Measurements from ENCODE around the gene SLC46A3.
A peak's percentile ranks its signal among the peaks of the same experiment; 100 is the strongest.
"Not testable (repeated sequence)": the region's sequence is repeated elsewhere in the genome, so short reads cannot be mapped to it uniquely, and the experiment has no call there.

SLC46A3 gene, protein sequence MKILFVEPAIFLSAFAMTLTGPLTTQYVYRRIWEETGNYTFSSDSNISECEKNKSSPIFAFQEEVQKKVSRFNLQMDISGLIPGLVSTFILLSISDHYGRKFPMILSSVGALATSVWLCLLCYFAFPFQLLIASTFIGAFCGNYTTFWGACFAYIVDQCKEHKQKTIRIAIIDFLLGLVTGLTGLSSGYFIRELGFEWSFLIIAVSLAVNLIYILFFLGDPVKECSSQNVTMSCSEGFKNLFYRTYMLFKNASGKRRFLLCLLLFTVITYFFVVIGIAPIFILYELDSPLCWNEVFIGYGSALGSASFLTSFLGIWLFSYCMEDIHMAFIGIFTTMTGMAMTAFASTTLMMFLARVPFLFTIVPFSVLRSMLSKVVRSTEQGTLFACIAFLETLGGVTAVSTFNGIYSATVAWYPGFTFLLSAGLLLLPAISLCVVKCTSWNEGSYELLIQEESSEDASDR

DNA sequence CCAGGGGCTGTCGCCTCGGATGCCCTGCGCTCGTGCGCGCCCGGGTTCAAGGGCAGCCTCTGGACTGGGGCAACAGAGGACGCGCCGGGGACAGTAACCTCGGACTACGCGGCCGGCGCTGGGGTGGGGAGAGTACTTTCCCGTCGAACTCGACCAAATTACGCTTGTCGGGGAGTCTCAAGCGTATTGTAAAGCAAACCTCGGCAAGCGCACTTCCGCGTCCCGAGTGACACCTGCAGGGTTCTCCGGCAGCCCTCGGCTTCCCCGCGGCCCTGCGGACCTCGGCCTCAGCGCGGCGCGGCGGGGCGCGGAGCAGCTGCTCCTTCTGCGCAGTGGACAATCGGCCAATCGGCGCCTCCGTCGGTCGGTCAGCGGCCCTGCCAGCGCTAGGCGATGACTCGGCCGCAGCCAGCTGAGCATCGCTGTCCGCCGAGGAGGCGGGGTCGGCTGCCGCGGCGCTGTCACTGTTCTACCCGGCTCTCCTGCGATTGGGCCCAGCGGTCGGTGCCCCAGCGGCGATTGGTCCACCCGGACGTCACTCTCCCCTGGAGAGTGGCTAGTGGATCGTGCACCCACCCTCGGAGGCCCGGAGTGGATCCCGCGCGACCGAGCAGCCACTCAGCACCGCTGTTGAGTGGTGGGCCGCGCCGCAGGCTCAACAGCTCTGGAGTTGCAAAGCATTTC, at the start of gene SLC46A3:
Gene SLC46A3, minus strand, starts transcription at position 428 of the 684 bp plus-strand sequence. CDS start 972 bp downstream, outside the sequence.
- peak; percentile 98 for DNase-seq

DNA sequence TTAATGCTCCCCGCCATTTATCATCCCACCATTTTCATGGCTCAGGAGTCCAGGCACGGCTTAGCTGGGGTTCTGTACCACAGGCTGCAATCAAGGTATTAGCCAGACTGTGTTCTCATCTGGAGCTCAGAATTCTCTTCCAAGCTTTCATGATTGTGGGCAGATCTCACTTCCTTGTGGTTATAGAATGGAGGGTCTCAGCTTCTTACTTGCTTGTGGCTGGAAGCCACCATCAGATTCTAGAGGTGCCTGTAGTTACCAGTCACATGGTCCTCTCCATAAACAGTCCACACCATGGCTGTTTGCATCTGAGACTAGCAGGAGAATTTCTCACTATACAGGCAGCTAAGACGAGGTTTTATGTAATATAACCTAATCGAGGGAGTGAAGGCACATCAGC, 45.1 kb upstream of the SLC46A3 start:
- no peak for DNase-seq

DNA sequence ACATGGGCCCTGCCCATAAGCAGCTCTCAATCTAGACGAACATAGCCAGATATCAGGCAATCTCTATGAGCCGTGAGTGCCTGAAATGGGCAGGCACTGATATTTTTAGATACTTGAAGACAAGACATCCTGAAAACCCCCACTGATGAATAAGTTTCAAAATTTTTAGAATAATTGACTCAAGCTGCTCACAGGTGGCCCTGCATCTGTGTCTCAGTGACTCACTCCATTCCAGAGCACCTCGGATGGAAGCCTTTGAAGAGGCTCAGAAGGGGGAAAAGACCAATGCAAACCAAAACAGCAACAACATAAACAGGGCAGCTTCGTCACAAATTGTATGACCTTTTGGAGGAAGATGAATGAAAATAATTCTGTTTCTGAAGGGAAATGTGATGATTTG, 42.8 kb upstream of the SLC46A3 start:
- no peak for DNase-seq

DNA sequence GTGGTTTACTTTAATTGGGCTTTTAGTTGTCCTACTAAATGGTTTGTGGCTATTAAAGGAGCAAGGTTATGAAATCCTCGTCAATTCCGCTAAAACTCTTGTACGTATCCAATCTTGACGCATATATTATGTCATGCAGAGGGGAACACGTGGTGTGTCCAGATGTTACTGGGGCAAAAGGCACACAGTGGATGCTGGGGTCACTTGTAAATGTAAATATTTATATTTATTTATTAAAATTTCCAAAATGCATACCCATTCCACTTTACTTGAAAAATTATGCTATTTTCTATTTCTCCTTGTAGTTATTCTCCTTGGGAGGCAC, 36.7 kb upstream of the SLC46A3 start:
- no peak for DNase-seq

DNA sequence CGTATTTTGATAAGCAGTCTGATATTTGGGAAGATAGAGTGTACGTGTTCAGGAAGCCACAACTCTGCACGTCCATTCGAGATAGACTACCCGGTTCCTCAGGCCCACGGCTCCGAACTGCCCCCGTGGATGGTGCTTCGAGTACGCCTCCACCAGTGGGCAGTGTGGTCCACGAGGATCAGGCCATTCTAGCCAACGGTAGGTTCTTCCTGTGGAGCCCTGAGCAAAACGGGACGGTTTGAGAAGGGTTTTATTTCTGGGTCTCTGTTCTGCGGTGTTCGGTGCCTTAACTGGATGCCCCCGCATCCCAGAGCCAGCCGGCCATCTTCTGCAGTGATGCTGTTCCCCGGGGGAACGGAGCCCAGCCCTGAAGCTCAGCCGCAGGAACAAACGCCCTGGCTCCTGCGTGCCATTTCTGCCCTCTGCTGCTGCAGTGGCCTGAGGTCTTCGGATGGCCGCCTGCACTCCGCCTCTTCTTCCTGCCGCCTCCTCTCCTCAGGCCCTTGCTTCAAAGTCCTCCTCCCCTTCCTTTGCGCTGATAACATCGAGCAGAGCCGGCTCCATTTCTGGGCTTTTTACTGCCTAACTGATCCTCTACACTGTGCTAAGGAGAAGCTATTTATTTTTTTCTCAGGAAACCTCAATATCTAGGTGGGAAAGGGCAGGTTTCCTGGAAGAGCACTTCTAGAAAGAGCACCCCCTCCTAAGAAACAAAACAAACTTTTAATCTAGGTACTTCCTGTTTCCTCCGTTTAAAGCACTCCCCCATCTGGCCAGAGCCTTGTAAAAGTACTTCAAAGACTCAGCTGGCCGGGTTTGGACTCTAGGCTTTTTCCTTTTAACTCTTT, 36.2 kb upstream of the SLC46A3 start:
- peak; percentile 2 for DNase-seq

DNA sequence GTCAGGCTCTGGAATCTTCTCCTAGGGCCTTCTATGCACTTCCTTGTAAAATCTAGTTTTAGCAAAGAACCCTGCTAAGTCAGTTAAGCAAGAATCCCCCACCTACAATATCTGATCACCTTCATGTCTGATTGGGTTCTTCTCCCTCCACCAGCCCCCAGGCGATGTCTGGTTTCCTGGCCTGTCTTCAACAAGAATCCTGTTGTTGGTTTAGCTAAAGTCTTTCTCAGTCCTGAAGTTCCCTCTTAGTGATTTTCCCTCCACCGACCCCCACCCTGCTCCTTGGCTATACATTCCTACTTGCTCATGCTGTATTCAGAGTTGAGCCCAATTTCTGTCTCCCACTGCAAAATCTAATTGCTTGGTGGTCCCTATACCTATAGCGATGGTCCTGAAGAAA, 35.2 kb upstream of the SLC46A3 start:
- no peak for DNase-seq

DNA sequence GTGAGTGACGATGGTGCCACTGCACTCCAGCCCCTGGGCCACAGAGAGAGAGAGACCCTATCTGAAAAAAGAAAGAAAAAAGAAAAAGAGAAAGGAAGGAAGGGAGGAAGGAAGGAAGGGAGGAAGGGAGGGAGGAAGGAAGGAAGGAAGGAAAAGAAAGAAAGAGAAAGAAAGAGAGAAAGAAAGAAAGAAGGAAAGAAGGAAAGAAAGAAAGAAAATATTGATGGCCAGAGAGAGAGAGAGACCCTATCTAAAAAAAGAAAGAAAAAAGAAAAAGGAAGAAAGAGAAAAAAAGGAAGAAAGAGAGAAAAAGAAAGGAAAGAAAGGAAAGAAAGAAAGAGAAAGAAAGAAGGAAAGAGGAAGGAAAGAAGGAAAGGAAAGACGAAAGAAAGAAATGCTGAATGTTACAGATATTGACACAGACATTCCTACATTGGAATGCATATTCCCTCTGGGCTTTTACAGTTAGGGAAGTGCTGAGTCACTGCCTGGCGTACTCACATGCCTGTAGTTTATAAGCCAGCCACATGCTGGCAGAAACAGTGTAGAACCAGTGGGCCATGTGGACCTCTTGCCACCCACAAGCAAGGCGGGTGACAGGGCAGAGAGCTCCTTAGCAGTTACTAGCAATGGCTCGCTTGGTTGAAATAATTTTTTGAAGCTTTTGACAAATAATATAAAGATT, 34.6 kb upstream of the SLC46A3 start:
- no peak for DNase-seq

DNA sequence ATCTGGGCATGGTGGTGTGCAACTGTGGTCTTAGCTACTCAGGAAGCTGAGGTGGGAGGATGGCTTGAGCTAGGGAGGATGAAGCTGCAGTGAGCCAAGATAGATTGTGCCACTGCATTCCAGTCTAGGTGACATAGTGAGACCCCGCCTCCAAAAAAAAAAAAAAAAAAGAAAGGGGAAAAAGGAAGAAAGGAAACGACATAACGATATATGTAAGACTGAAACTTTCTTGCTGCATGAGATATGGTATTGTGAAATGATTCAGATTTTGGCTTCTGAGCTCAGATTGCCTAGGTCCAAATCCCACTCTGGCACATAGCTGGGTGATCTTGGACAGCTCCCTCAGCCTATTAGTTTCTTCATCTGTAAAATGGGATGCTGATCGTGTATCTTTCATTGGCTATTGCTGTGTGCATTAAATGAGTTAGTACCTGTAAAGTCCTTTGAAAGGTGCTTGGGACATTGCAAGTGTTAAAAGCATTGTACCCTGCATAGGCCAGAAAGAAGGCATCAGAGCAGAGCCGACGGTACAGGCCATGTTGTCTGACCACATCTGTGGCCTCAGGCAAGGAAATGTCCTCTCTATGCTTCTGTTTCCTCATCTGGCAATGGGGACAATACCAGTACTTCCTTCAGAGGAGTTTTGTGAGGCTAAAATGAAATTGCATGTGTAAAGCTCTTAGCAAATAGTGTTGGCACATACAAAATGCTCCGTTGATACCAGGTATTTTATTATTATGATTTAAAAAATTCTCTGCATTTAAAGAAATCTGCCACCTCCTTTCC, 32.6 kb upstream of the SLC46A3 start:
- no peak for DNase-seq

DNA sequence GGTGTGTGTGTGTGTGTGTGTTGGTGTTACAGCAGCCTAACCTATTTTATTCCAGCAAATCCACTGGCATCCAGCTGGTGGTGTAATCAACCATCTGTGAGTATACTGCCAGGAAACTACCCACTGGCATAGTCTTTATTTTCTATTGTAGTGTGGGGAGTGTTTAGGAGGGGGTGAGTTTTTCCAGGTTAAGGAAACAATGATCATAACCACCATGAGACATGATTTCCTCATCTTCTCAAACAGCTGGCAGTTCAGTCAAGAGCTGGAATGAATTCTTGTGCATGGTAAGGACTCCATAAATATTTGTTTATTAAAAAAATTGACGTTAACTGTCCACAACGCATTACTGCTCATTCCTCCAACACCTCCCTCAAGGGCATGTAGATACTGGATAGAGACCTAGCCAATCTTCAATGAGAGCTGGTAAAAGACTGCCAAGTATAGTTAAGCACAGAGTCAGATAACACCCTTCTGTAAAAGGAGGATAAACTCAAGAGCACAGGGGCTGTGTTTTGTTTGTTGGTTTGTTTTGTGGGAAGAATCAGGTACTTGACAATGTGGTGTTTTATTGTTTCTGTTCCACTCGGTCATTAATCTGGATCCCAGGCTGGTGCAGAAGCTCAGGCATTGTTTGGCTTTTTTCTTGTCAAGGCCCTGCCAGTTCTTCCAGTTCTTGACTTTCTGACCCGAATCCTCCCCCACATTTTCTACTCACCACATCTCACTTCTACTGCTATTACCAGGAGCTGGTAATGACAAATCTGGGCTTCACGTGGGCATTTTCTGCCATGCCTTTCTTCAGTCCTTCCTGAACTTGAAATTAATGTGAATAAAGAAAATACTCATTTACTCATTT, 31.6 kb upstream of the SLC46A3 start:
- no peak for DNase-seq

DNA sequence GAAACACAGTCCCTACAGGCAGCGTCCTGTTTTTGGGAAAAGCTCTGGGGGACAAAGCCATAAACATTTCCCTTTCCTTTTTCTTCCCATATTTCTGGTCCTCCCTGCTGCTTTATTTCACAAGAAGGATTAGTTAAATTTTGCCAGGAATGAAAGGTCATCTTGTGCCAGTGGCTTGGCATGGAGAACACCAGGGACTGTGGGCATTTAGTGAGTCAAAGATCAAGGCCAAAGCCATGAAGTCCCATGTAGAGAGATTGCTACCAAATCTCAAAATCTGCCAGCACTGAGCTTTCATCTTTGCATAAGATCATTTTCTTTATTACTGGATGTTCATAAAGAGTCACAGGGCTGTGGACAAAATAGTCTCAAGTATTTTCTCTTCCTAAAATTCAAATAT, 29.1 kb upstream of the SLC46A3 start:
- DNase-seq: no peak

DNA sequence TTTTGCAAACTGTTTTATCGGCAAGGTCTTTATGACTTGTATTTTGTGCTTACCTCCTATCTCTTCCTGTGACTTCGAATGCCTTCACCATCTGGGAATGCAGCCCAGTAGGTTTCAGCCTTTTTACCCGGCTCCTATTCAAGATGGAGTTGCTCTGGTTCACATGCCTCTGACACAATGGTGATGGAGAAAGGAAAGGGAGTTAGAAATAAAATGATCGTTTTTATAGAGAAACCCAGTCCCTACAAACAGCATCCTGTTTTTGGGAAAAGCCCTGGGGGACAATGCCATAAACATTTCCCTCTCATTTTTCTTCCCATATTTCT, 27.5 kb upstream of the SLC46A3 start:
- no peak for DNase-seq

DNA sequence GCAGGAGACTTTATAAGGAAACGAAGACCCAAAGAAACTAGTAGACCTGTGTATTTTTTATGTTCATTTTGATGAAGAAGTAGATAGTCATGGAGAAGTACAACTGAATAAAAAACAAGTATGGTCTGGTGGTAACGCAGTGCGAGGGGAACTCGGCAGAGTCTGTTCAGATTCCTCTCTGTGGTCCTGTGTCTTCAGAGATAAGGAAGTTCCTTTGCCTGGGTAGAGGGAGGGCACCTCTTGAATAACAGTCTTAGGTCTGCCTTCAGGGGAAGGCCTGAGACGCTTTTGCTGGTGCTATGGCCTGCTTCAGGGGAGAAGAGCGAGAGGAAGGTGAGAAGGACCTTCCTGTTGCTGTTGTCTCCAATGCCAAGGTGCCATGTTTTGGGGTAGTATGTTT, 25.9 kb upstream of the SLC46A3 start:
- no peak for DNase-seq

DNA sequence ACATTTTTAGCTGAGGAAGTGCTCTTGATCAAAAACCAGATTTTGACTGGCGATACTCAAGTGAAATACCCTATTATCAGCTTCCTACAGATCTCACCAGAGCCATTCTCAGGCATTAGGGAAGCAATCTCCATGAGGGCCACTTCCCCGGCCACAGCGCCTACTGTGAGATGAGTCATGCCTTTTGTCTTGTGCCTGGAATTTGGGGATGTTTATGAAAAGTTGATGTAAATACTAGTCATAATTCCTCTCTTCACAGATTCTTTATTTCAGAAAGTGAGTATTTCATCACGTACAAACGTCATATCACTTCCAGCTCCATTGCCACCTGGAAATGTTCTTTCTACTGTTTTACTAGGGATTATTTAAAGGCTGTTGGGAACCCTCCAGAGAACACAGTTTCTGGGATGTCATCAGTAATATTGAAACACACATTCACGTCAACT, 25.3 kb upstream of the SLC46A3 start:
- no peak for DNase-seq

DNA sequence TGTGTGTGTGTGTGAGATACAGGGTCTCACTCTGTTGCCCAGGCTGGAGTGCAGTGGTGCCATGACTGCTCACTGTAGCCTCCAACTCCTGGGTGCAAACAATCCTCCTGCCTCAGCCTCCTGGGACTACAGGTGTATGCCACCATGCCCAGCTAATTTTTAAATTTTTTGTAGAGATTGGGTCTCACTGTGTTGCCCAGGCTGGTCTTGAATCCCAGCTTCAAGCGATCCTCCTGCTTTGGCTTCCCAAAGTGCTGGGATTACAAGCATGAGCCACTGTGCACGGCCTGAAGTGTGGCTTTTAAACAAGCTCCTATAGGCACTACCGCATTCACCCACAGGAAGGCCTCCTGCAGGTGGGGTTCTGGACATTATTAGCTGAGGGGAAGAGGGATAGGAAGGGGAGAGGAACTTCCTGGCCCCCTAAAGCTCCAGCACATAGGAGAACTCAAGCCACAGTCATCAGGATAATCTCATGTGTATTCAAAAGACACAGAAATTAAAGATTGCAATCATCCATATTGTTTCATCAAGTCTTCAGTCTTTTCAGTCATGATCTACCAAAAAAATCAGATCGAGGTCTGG, 24.8 kb upstream of the SLC46A3 start:
- no peak for DNase-seq

DNA sequence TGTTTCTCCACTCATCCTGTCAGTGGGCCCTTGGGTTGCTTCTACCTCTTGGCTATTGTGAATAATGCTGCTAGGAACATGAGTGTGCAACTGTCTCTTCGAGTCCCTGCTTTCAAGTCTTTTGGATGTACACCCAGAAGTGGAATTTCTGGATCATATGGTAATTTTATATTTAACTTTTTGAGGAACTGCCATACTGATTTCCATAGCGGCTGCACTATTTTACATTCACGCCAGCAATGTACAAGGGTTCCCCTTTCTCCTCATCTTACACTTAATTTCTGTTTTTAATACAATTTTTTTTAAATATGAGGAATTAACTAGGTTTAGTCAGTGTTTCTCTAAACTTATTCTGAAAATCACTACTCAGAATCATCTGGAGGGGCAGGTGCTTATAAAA, 24.2 kb upstream of the SLC46A3 start:
- DNase-seq: no peak

DNA sequence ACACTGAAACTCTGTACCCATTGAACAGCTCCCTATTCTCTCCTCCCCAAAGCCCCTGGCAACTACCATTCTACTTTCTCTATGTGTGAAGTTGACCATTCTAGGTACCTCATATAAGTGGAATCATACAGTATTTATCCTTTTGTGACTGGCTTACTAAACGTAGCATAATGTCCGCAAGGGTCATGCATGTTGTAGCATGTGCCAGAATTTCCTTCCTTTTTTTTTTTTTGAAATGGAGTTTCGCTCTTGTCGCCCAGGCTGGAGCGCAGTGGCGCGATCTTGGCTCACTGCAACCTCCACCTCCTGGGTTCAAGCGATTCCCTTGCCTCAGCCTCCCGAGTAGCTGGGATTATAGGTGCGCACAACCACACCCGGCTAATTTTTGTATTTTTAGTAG, 23.7 kb upstream of the SLC46A3 start:
- not testable (repeated sequence) for DNase-seq

DNA sequence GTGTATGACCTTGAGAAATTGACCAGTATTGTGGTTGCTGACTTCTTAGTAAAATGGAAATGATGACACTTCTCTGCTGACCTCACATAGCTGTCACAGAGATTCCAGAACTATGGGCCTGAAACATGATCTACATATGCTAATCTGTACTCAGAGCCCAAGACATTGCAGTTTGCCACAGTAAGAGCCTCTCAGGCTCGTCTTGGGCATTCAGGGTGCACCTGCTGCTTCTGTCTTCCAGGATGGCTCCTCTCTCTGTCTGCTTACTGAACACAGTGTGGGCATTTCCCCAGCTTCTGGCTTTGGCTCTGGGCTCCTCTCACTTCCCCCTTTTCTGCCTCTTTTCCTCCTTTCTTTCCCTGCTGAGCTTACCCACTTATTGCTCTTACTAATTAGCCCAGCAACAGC, 22.3 kb upstream of the SLC46A3 start:
- DNase-seq: no peak

DNA sequence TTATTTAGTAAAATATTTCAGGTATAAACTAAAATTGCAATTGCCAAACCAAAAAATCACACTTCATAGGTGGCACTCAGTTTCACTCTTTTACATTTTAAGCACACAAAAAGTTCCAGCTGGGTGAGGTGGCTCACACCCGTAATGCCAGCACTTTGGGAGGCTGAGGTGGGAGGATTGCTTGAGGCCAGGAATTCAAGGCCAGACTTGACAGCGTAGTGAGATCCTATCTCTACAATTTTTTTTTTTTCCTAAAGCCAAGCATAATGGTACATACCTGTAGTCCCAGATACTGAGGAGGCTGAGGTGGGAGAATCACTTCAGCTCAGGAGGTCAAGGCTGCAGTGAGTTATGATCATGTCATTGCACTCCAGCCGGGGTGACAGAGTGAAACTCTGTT, 20.6 kb upstream of the SLC46A3 start:
- no peak for DNase-seq

DNA sequence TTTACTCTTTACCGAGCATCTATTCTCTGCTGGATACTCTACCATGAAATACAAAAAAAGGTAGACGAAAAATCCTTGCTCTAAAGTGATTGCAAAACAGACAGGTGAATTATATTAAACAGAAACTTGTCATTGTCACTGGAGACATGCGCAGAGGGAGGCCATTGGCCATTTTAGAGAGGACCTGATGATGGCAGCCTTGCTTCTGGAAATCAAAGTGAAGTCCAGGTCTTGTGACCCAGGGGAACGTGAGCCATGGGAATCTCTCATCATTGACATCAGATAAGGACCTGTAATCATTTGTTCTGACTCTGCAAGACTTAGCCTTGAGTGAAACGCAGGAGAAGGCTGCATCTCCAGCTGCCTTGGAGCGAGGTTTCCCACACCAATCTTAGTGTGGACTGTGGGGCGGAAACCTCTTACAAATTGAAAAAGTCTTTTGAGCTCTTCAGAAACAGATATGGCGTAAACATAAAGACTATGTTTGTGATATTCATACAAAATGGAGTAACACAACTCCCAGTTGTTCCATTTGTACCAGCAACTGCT, 16.8 kb upstream of the SLC46A3 start:
- no peak for DNase-seq

DNA sequence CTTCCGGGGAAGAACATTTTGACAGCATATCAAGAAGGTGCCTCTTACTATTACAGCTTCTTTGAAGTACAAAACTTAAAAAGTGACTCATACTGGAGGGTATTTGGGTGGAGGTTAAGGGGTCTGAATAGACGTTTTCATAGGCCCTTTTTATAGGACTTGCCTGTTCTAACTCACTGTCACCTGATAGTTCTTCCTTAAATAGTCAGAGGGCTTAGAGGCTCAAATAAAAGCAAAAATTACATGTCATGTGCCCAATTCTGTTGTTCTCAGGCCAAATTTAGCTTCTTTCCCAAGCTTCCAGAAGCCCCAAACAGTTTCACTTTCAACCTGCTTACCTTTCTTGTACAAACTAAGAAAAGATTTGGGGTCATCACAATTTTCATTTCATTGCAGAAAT, 16.1 kb upstream of the SLC46A3 start:
- no peak for DNase-seq

DNA sequence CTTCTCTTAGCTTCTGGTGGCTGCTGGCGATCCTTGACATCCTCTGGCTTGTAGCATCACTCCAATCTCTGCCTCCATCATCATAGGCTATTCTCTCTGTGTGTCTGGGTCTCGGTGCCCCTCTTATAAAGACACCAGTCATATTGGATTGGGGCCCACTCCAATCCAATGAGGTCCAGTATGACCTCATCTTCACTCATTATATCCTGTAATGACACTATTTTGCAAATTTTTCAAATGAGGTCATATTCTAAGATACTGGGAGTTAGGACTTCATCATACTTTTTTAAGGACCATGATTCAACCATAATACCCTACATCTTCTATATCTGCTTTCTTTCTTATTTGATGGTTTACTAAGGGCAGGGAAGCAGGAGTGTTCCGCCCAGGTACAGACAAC, 12.0 kb upstream of the SLC46A3 start:
- no peak for DNase-seq

Measured in CD4-positive, alpha-beta T cell treated with Interleukin-17A for 1 hour (primary cell).